ENCODE measurements around the gene SH3RF3. TPM values are rescaled to one million over a fixed set of nuclear protein-coding genes. Genes with fewer than 3 reads are reported as not detected.

Gene SH3RF3
- total RNA-seq, 1 experiment from 2014 or later: not detected

- POLR2A ChIA-PET: no interaction called here
- BruUV-seq (replicated peaks): no TSS peak
- H3K9me2 ChIP-seq (ENCODE audit: insufficient read depth): no peaks in the 10 kb centered on the region
- H2AFZ ChIP-seq (ENCODE audit: low read depth, low read length, poor library complexity, severe bottlenecking): no peak overlapping the region
- CTCF ChIA-PET: no interaction called here
- intact Hi-C loops (cut with micrococcal nuclease): no loop called here
- H3K27me3 ChIP-seq (ENCODE audit: insufficient read depth, low read length): peaks cover 34% of the 10 kb centered on the region
- H3K4me3 ChIP-seq (replicated peaks in 1 of 2; ENCODE audit: low read depth in 1 of 2, low read length in 2 of 2): no peak overlapping the region
- TF ChIP-seq EGR1 (IDR thresholded peaks at IDR 0.05; ENCODE audit: low read depth) (no peak), SRF (IDR thresholded peaks at IDR 0.05; ENCODE audit: low read depth) (no peak), POLR2AphosphoS5 (IDR thresholded peaks at IDR 0.05; ENCODE audit: low read depth, low read length) (no peak), ATF3 (IDR thresholded peaks at IDR 0.05) (no peak), JUND (IDR thresholded peaks at IDR 0.05) (no peak), SIN3A (IDR thresholded peaks at IDR 0.05; ENCODE audit: low read depth) (no peak), MAX (IDR thresholded peaks at IDR 0.05) (no peak), SP1 (IDR thresholded peaks at IDR 0.05; ENCODE audit: low read depth) (no peak), REST (IDR thresholded peaks at IDR 0.05; ENCODE audit: low read depth) (no peak), RAD21 (IDR thresholded peaks at IDR 0.05; ENCODE audit: low read depth) (no peak), ELF1 (IDR thresholded peaks at IDR 0.05; ENCODE audit: borderline replicate concordance, low read depth) (no peak), EZH2 (IDR thresholded peaks at IDR 0.05) (no peak), FOSL1 (IDR thresholded peaks at IDR 0.05; ENCODE audit: low read depth) (no peak), CBX3 (IDR thresholded peaks at IDR 0.05; ENCODE audit: low read depth) (no peak), ZNF274 (IDR thresholded peaks at IDR 0.05; ENCODE audit: low read depth, low read length) (no peak), EZH2phosphoT487 (IDR thresholded peaks at IDR 0.05; ENCODE audit: borderline replicate concordance) (no peak), POLR2A (IDR thresholded peaks at IDR 0.05; ENCODE audit: borderline replicate concordance, extremely low read depth, insufficient read depth, insufficient read length) (no peak), YY1 (IDR thresholded peaks at IDR 0.05; ENCODE audit: extremely low read depth, insufficient replicate concordance, low read depth, low read length) (no peak), TCF7L2 (IDR thresholded peaks at IDR 0.05; ENCODE audit: borderline replicate concordance, extremely low read depth, insufficient read depth, insufficient read length) (no peak)
- H3K4me1 ChIP-seq (ENCODE audit: control insufficient read depth in 1 of 2, insufficient read depth in 2 of 2, low read length in 2 of 2): no peaks in the 10 kb centered on the region
- no peaks in the 10 kb centered on the region for H4K20me1 ChIP-seq (ENCODE audit: insufficient read depth)
- no peak overlapping the region for H3K9ac ChIP-seq (ENCODE audit: low read length)
- no peak overlapping the region for H3K27ac ChIP-seq (ENCODE audit: low read depth, low read length)
- no peaks in the 10 kb centered on the region for H3K79me2 ChIP-seq (ENCODE audit: insufficient read depth, low read length)
- no peak for DNase-seq (ENCODE audit: low read depth, low spot score)
- ATAC-seq: no peak
- RAD21 ChIA-PET (ENCODE audit: low non-redundant PET in 1 of 2, low total read pairs in 2 of 2, uncharacterized antibody in 2 of 2, unreplicated experiment in 2 of 2): no interaction called here
- no peaks in the 10 kb centered on the region for H3K36me3 ChIP-seq (ENCODE audit: control insufficient read depth in 1 of 2, insufficient read depth in 2 of 2, low read length in 2 of 2)
- no peak overlapping the region for H3K4me2 ChIP-seq (ENCODE audit: low read length)
- H3K9me3 ChIP-seq (ENCODE audit: control insufficient read depth in 1 of 2, insufficient read depth in 1 of 2, low read depth in 1 of 2, low read length in 2 of 2): no peaks in the 10 kb centered on the region
These were observed 43.6 kb downstream of the SH3RF3 start for GRCh38 chr2:109172556-109173105.

Measured in HCT116 (cell line).